HepG2 (cell line): ENCODE results near the gene CHCHD3. TPM values are rescaled to one million over a fixed set of nuclear protein-coding genes. Genes with fewer than 3 reads are reported as not detected.

Experiments used
- ATAC-seq: fragments of 200-7000 bp; cut with Tn5 transposase; 3 replicates; pipeline ENCODE4 v1.9.1; 2020; ENCODE audit warnings: mild to moderate bottlenecking, moderate library complexity
- BruUV-seq: library from RNA; stranded (reverse); fragments of 400-500 nt; replicated peaks from 2 replicates; lab custom pipeline; 2021; lab: Mats Ljungman, UMichigan
- CTCF ChIA-PET: fragments of 300-600 bp; formaldehyde crosslinking; extraction: SDS; loops from one replicate; lab custom pipeline; 2021; ENCODE audit warnings: low total read pairs, inconsistent platforms, low intra/inter-chr PET ratio; lab: Yijun Ruan, JAX
- POLR2A ChIA-PET: fragments of 350-600 bp; sonication (Branson Sonifier 250); formaldehyde crosslinking; loops from one replicate; lab custom pipeline; 2020; ENCODE audit warnings: antibody characterized with exemption, inconsistent platforms; lab: Yijun Ruan, JAX
- DNase-seq: peaks from one replicate; pipeline ENCODE4 v3.0.0-alpha.2; 2015; ENCODE audit warnings: low spot score
- FAIRE-seq: peaks from 3 replicates; lab custom pipeline; 2011; peaks lifted over from hg19 to GRCh38; lab: Jason Lieb, UNC
- H2AFZ ChIP-seq: one replicate; pipeline ENCODE4 v1.6.1; 2011; ENCODE audit warnings: low read length, inconsistent platforms
- H3K27ac ChIP-seq: fragments of 300-600 bp; 3 replicates; pipeline ENCODE4 v1.8.0; 2011; ENCODE audit warnings: mixed run types, mild to moderate bottlenecking, mixed read lengths, low read length, inconsistent platforms; ENCODE audit not compliant: insufficient read depth; ENCODE audit errors: extremely low read length
- H3K27me3 ChIP-seq, 2 experiments: fragments of 200-600 bp in 1 of 2; 2 replicates in 1 of 2; 3 replicates in 1 of 2; pipeline versions ENCODE4 v1.6.0 to v1.8.0; 2011; ENCODE audit warnings: low read length in 2 of 2, mild to moderate bottlenecking in 2 of 2, moderate library complexity in 2 of 2, inconsistent platforms in 1 of 2; ENCODE audit not compliant: insufficient read depth in 2 of 2, control insufficient read depth in 1 of 2
- H3K36me3 ChIP-seq, 2 experiments: fragments of 200-600 bp in 1 of 2; replicated peaks in 1 of 2; 2 replicates in 1 of 2; 3 replicates in 1 of 2; pipeline versions ENCODE4 v1.5.1 to v1.8.0; 2011; ENCODE audit warnings: low read length in 2 of 2, inconsistent platforms in 1 of 2; ENCODE audit not compliant: insufficient read depth in 2 of 2, control insufficient read depth in 1 of 2
- H3K4me1 ChIP-seq: 2 replicates; pipeline ENCODE4 v1.5.1; 2012; ENCODE audit warnings: low read length, inconsistent platforms; ENCODE audit not compliant: insufficient read depth
- H3K4me2 ChIP-seq: 2 replicates; pipeline ENCODE4 v1.6.0; 2011; ENCODE audit warnings: low read depth, low read length, inconsistent platforms
- H3K4me3 ChIP-seq, 3 experiments: fragments of 200-600 bp in 1 of 3; sonication (generic), shearing (Covaris generic) in 1 of 3; replicated peaks in 1 of 3; 2 replicates each; pipeline ENCODE4 v1.5.1; 2011 to 2016; ENCODE audit warnings: low read length in 3 of 3, inconsistent platforms in 2 of 3, low read depth in 2 of 3, mild to moderate bottlenecking in 2 of 3, control low read depth in 1 of 3, mixed read lengths in 1 of 3; ENCODE audit not compliant: insufficient read depth in 1 of 3
- H3K79me2 ChIP-seq: one replicate; pipeline ENCODE4 v1.6.1; 2011; ENCODE audit warnings: low read length, inconsistent platforms; ENCODE audit not compliant: insufficient read depth
- H3K9ac ChIP-seq: 2 replicates; pipeline ENCODE4 v1.6.0; 2011; ENCODE audit warnings: mild to moderate bottlenecking, low read depth, low read length, inconsistent platforms; ENCODE audit not compliant: insufficient read depth
- H3K9me3 ChIP-seq: 2 replicates; pipeline ENCODE4 v1.5.1; 2012; ENCODE audit warnings: mild to moderate bottlenecking, low read length
- H4K20me1 ChIP-seq: 2 replicates; pipeline ENCODE4 v1.6.0; 2011; ENCODE audit warnings: inconsistent platforms, mild to moderate bottlenecking, low read length, moderate library complexity; ENCODE audit not compliant: insufficient read depth
- CEBPG ChIP-seq: IDR thresholded peaks from 2 replicates; pipeline ENCODE4 v1.6.1; 2016
- FOXM1 ChIP-seq: sonication (generic); formaldehyde crosslinking; IDR thresholded peaks from 2 replicates; pipeline ENCODE4 v1.5.0; 2020; ENCODE audit warnings: missing genetic modification reagents
- MAFK ChIP-seq, 2 experiments: IDR thresholded peaks in 1 of 2; conservative IDR thresholded peaks in 1 of 2; 2 replicates each; pipeline ENCODE4 v1.6.1; 2011; ENCODE audit warnings: improper control_type of control experiment in 2 of 2, low read length in 2 of 2
- PCBP2 ChIP-seq: fragments of 200-400 bp; formaldehyde crosslinking; optimal IDR thresholded peaks from 2 replicates; pipeline ENCODE3; 2018; ENCODE audit warnings: low read length, low read depth; ENCODE audit not compliant: poor library complexity, severe bottlenecking
- SMARCE1 ChIP-seq: fragments of 450-650 bp; IDR thresholded peaks from 2 replicates; pipeline ENCODE4 v1.6.1; 2017; ENCODE audit warnings: borderline replicate concordance
- THAP11 ChIP-seq: IDR thresholded peaks from 2 replicates; pipeline ENCODE4 v1.6.1; 2016; ENCODE audit warnings: missing biosample characterization, missing genetic modification reagents
- ZMYM4 ChIP-seq: sonication (generic); formaldehyde crosslinking; IDR thresholded peaks from 2 replicates; pipeline ENCODE4 v1.8.1; 2023; ENCODE audit warnings: mild to moderate bottlenecking, missing genetic modification reagents
- ZNF274 ChIP-seq: sonication (generic); formaldehyde crosslinking; IDR thresholded peaks from 2 replicates; pipeline ENCODE4 v1.5.1; 2020; ENCODE audit warnings: mild to moderate bottlenecking, missing genetic modification reagents
- ZNF496 ChIP-seq: sonication (generic); formaldehyde crosslinking; IDR thresholded peaks from 2 replicates; pipeline ENCODE4 v1.8.1; 2023; ENCODE audit warnings: mild to moderate bottlenecking, moderate library complexity, missing genetic modification reagents; ENCODE audit not compliant: insufficient replicate concordance
- ZNF720 ChIP-seq: sonication (generic); formaldehyde crosslinking; IDR thresholded peaks from 2 replicates; pipeline ENCODE4 v1.4.0; 2020; ENCODE audit warnings: missing genetic modification reagents
- ZNF737 ChIP-seq: sonication (generic); formaldehyde crosslinking; IDR thresholded peaks from 2 replicates; pipeline ENCODE4 v1.5.0; 2020; ENCODE audit warnings: missing genetic modification reagents, mild to moderate bottlenecking, borderline replicate concordance
- WGBS: methylation state at CpG from one replicate; pipeline ENCODE4 v1.1.6; 2017; ENCODE audit warnings: low lambda C conversion rate; 5-methylcytosine and 5-hydroxymethylcytosine counted together
- in situ Hi-C: cut with HindIII; loops from 2 replicates; pipeline ENCODE4 v1.10.0; 2017; ENCODE audit warnings: low pct_unique_long_range_greater_than_20kb; ENCODE audit not compliant: extremely low pct_ligation_motif_present
- intact Hi-C: fragments of 100-400 bp; cut with micrococcal nuclease; formaldehyde crosslinking; loops from one replicate; pipeline ENCODE4 v1.10.0; 2022; ENCODE audit not compliant: unreplicated experiment
- polyA plus RNA-seq, 8 experiments: library from polyadenylated mRNA; depleted of rRNA in 3 of 8; stranded (reverse) in 7 of 8; unstranded in 1 of 8; fragments of >200 nt; fragmentation: Illumina TruSeq in 4 of 8; extraction: Trizol in 4 of 8; gene quantifications; 2 replicates each; pipeline versions ENCODE4 v1.2.1 to v1.2.3, GENCODE V29; 2011 to 2016; ENCODE audit warnings: low read depth in 4 of 8, missing spikeins in 1 of 8, mixed read lengths in 1 of 8; ENCODE audit not compliant: insufficient read depth in 1 of 8
- total RNA-seq, 5 experiments: library from RNA; depleted of rRNA; stranded (reverse); fragments of >200 nt; fragmentation: Illumina TruSeq; extraction: Trizol; gene quantifications; 2 replicates each; pipeline ENCODE4 v1.2.3, GENCODE V29; 2016; ENCODE audit warnings: low read depth in 1 of 5
- TF ChIP-seq, protein P1 (sequence below): IDR thresholded peaks from 2 replicates; pipeline ENCODE4 v1.6.1; 2016; ENCODE audit warnings: control low read depth
- TF ChIP-seq, protein P2 (sequence below): sonication (generic); formaldehyde crosslinking; conservative IDR thresholded peaks from 2 replicates; pipeline ENCODE4 v1.4.0; 2020; ENCODE audit warnings: mild to moderate bottlenecking, missing genetic modification reagents, moderate library complexity

The CHCHD3 gene
- total and polyA plus RNA-seq, 2 of the 13 experiments (the other 11 are each of a cell fraction or from before 2014, with no cell fraction given) = 32.7 to 86.8 TPM

- in situ Hi-C loops (no loop called here), intact Hi-C loops (no loop called here)
- POLR2A ChIA-PET = no interaction called here
- Histone ChIP-seq H3K9me3 (no peaks in the 10 kb centered on the region), H3K4me1 (no peaks in the 10 kb centered on the region), H3K9ac (no peak overlapping the region), H3K27ac (no peak overlapping the region), H3K4me3 (no peak overlapping the region), H3K36me3 (0 out of 5 replicates have a peak, but pooled peaks cover 0 to 7% of the 10 kb centered on the region in 2 experiments), H4K20me1 (no peaks in the 10 kb centered on the region), H2AFZ (no peak overlapping the region), H3K27me3 (no peaks in the 10 kb centered on the region), H3K4me2 (no peak overlapping the region), H3K79me2 (no peaks in the 10 kb centered on the region)
- FAIRE-seq (no peak), DNase-seq (no peak), ATAC-seq (no peak)
- BruUV-seq = no TSS peak
- TF ChIP-seq, protein P1, sequence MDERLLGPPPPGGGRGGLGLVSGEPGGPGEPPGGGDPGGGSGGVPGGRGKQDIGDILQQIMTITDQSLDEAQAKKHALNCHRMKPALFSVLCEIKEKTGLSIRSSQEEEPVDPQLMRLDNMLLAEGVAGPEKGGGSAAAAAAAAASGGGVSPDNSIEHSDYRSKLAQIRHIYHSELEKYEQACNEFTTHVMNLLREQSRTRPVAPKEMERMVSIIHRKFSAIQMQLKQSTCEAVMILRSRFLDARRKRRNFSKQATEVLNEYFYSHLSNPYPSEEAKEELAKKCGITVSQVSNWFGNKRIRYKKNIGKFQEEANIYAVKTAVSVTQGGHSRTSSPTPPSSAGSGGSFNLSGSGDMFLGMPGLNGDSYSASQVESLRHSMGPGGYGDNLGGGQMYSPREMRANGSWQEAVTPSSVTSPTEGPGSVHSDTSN (CRISPR knock-in tag) = no peak
- no peak for TF ChIP-seq ZNF496 (CRISPR knock-in tag)
- TF ChIP-seq FOXM1 = no peak
- no peak for TF ChIP-seq PCBP2
- TF ChIP-seq ZNF274 (CRISPR knock-in tag) = no peak
- no peak for TF ChIP-seq ZNF737 (CRISPR knock-in tag)
- 92% methylated on average over 4 of the region's 4 CpGs for WGBS
- CTCF ChIA-PET = no interaction called here
These were observed 297.5 kb downstream of the CHCHD3 start for GRCh38 chr7:132784406-132784805.

- in situ Hi-C loops = no loop called here
- H3K9me3 ChIP-seq = no peaks in the 10 kb centered on the region
- no peak overlapping the region for H3K9ac ChIP-seq
- H2AFZ ChIP-seq = no peak overlapping the region
- TF ChIP-seq MAFK (conservative IDR thresholded peaks at IDR 0.05 in 1 of 2, IDR thresholded peaks at IDR 0.05 in 1 of 2; ENCODE audit: low read length in 2 of 2) (peak in 1 of 2 experiments; percentile 27; a peak in 1 of 4 replicates), SMARCE1 (no peak), CEBPG (CRISPR knock-in tag) (no peak), THAP11 (CRISPR knock-in tag) (no peak), ZMYM4 (no peak), ZNF720 (CRISPR knock-in tag) (no peak)
- TF ChIP-seq, protein P2, sequence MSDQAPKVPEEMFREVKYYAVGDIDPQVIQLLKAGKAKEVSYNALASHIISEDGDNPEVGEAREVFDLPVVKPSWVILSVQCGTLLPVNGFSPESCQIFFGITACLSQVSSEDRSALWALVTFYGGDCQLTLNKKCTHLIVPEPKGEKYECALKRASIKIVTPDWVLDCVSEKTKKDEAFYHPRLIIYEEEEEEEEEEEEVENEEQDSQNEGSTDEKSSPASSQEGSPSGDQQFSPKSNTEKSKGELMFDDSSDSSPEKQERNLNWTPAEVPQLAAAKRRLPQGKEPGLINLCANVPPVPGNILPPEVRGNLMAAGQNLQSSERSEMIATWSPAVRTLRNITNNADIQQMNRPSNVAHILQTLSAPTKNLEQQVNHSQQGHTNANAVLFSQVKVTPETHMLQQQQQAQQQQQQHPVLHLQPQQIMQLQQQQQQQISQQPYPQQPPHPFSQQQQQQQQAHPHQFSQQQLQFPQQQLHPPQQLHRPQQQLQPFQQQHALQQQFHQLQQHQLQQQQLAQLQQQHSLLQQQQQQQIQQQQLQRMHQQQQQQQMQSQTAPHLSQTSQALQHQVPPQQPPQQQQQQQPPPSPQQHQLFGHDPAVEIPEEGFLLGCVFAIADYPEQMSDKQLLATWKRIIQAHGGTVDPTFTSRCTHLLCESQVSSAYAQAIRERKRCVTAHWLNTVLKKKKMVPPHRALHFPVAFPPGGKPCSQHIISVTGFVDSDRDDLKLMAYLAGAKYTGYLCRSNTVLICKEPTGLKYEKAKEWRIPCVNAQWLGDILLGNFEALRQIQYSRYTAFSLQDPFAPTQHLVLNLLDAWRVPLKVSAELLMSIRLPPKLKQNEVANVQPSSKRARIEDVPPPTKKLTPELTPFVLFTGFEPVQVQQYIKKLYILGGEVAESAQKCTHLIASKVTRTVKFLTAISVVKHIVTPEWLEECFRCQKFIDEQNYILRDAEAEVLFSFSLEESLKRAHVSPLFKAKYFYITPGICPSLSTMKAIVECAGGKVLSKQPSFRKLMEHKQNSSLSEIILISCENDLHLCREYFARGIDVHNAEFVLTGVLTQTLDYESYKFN (CRISPR knock-in tag) = no peak
- FAIRE-seq (no peak), DNase-seq (no peak), ATAC-seq (no peak)
- no peak overlapping the region for H3K27ac ChIP-seq
- 0 out of 5 replicates have a peak, but pooled peaks cover 0 to 7% of the 10 kb centered on the region in 2 experiments for H3K36me3 ChIP-seq
- no peaks in the 10 kb centered on the region for H4K20me1 ChIP-seq
- ChIA-PET POLR2A (no interaction called here), CTCF (no interaction called here)
- 95% methylated on average over 7 of the region's 8 CpGs for WGBS
- no peak overlapping the region for H3K4me2 ChIP-seq
- BruUV-seq = no TSS peak
- H3K4me3 ChIP-seq = no peak overlapping the region
- H3K4me1 ChIP-seq = no peaks in the 10 kb centered on the region
- intact Hi-C loops = no loop called here
- H3K79me2 ChIP-seq = no peaks in the 10 kb centered on the region
- H3K27me3 ChIP-seq = no peaks in the 10 kb centered on the region
These were observed 298.1 kb downstream of the CHCHD3 start for GRCh38 chr7:132783824-132784223.
